GM12873 (cell line): Measurements from ENCODE around the gene IFT25.
A peak's percentile ranks its signal among the peaks of the same experiment; 100 is the strongest.

ENCODE experiments used
- CTCF ChIP-seq: IDR thresholded peaks from 2 replicates; pipeline ENCODE4 v1.5.1; 2012; ENCODE audit warnings: low read depth, mild to moderate bottlenecking, moderate library complexity, low read length, control low read depth; ENCODE audit not compliant: insufficient read depth; ENCODE audit errors: missing control alignments

The IFT25 gene

GRCh38 chr1:53981220-53981619, 35.7 kb upstream of the IFT25 start:
- TF ChIP-seq CTCF: no peak

DNA sequence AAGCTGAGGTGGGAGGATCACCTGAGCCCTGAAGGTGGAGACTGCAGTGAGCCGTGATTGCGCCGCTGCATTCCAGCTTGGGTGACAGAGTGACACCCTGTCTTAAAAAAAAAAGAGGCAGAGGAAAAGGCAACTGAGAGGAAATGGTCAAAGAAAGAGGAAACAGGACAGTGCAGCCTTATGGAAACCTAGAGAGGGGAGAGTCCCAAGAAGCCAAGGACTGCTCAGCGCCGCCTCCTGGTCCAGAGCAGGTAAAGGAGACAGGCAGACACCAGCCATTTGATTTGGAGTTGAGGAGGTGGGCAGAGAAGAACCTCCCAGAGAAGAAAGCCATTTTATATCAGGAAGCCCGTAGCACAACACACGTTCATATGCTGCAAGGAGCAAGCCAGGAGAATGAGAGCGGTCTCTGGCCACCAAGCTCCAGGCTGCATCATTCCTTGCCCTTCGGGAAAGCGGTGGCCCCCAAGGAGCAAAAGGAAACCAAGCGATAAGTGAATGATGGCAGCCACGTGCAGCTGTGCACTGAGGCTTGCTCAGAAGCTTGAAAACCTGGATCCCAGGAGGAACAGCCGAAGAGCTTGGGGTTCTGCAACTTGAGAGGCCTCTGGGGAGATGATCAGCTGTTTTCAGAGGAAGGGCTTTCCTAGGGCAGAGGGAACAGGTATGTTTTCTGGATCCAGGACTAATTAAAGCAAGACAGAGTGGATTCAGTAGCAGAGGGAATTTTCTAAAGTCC, 34.4 kb upstream of the IFT25 start:
- peak; percentile 32 for TF ChIP-seq CTCF

DNA sequence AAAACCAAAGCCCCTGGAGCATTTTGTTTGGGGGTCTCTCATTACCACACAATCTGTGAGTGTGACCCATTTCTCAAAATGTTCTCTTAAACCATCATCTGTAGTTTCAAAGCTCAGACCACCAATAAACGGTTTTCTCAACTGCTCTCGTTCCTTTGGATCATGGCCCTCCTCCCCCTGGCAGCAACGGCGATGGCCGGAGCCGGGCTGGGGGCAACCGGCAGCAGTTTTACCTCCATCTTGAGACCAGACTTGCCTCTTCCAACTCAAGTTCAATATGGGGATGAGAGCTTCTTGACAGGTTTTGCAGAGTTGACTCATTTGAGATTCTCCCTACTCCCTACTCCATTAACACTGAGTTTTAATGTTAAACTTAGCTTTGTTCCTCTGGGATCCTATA, 30.4 kb upstream of the IFT25 start:
- no peak for TF ChIP-seq CTCF

GRCh38 chr1:53971718-53972117, 26.2 kb upstream of the IFT25 start:
- no peak for TF ChIP-seq CTCF

DNA sequence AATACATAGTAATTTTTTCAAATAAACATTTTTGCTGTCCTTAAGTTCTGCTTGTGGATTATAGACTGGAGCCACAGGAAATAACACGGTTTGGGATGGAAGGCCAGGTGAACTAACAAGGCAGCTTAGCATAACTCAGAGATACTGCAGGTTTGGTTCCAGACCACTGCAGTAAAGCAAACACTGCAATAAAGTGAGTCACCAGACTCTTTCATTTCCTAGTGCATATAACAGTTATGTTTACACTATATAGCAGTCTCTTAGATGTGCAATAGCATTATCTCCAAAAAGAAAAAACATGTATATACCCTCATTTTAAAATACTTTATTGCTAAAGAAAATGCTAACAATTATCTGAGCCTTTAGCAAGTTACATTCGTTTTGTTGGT, 22.6 kb upstream of the IFT25 start:
- TF ChIP-seq CTCF: no peak

DNA sequence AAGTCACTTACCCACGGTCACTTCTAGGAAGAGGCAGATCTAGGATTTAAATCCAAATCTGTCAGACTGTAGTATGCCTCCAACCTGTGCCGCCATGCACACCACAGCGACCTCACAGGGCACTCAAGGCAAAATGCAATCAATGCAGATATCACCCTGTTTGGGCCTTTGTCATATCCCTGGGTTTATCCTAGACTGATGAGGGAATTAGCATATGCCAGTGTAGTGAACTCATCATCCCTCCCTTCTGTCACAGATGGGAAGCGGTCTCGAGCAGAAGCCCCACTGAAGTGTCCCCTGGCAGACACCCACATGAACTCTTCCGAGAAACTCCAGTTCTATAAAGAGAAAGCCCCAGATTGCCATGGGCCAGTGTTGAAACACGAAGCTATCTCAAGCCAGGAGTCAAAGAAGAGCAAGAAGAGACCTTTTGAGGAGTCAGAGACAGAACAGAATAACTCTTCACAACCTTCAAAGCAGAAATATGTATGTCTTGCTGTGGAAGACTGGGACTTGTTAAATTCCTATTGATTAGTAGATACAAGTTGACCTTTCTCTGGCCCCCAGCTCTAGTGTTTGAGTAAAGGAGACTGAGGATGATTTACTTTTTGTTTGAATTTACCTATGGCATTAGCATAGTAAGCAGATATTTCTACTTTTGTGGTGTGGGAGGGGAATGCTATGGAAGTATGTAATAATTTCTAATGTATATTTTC, 22.1 kb upstream of the IFT25 start:
- no peak for TF ChIP-seq CTCF

DNA sequence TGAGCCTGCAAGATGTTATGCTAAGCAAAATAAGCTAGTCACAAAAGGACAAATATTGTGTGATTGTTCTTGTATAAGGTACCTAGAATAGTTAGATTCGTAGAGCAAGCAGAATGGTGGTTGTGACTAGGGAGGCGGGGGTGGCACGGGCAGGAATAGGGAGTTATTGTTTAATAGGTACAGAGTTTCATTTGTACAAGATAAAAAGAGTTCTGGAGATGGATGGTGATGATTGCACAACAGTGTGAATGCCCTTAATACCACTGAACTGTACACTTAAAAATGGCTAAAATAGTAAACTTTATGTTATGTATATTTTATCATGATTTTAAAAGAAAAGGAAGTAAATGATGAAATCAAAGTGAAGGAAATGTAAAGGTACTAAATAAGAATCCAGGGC, 21.3 kb upstream of the IFT25 start:
- no peak for TF ChIP-seq CTCF
